ENCODE measurements around the gene EXOC6B. TPM values are rescaled to one million over a fixed set of nuclear protein-coding genes. Genes with fewer than 3 reads are reported as not detected.

EXOC6B gene
- total and polyA plus RNA-seq, 12 donors: 16.3 to 243 (median 144) TPM

DNA sequence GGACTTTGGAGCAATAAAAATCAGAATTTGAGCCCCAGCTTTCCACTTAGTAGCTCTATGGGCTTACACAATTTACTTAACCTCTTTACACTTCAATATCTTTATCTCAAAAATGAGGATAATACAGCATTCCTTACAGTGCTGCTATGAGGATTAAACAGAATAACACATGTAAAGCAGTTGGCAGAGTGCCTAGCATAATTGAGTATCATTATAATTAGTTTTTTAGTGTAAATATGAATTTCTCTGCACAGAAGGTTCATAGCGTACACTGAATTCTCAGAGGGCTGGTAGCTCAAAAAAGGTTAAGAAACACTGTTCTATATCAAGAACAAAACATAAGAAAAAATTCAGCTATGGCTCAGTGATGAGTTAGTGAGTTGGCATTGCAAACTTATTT, 487.8 kb downstream of the EXOC6B start:
- TF ChIP-seq, protein P1, sequence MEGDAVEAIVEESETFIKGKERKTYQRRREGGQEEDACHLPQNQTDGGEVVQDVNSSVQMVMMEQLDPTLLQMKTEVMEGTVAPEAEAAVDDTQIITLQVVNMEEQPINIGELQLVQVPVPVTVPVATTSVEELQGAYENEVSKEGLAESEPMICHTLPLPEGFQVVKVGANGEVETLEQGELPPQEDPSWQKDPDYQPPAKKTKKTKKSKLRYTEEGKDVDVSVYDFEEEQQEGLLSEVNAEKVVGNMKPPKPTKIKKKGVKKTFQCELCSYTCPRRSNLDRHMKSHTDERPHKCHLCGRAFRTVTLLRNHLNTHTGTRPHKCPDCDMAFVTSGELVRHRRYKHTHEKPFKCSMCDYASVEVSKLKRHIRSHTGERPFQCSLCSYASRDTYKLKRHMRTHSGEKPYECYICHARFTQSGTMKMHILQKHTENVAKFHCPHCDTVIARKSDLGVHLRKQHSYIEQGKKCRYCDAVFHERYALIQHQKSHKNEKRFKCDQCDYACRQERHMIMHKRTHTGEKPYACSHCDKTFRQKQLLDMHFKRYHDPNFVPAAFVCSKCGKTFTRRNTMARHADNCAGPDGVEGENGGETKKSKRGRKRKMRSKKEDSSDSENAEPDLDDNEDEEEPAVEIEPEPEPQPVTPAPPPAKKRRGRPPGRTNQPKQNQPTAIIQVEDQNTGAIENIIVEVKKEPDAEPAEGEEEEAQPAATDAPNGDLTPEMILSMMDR (IDR thresholded peaks at IDR 0.05): no peak
- no peaks in the 10 kb centered on the region for H3K9me3 ChIP-seq
- no peaks in the 10 kb centered on the region for H3K27me3 ChIP-seq
- H3K4me3 ChIP-seq: no peak overlapping the region
- DNase-seq (no peak), ATAC-seq (no peak)
- WGBS, 2 donors: 78 to 94% methylated on average over 1 of the region's 1 CpG
- peaks cover 0 to 7% (median 0%) of the 10 kb centered on the region in 9 donors for H3K36me3 ChIP-seq
- H3K27ac ChIP-seq: no peak overlapping the region
- intact Hi-C loops (cut with DNase I): no loop called here
- H3K4me1 ChIP-seq: no peaks in the 10 kb centered on the region

DNA sequence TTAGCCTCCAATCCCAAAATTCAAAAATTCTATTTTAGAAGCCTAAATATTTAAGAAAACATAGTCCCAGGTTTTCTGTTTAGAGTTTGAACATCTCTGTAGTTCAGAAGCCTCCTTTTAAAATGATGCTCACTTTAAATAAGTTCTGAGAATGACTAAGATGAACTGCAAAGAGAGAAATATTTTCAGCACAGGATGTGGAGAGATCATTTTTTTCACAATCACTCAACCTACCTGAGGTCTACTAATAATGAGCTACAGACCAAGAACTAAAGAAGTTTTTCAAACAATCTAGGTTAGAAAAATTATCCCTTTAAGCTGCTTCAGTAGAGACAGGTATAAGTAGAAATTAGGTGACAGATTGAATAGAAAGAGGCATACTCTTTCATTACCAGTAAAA, 493.1 kb downstream of the EXOC6B start:
- no peaks in the 10 kb centered on the region for H3K4me1 ChIP-seq
- H3K9me3 ChIP-seq: no peaks in the 10 kb centered on the region
- no peak overlapping the region for H3K4me3 ChIP-seq
- DNase-seq: no peak
- intact Hi-C loops (cut with DNase I): no loop called here
- ATAC-seq: no peak
- TF ChIP-seq, protein P1 (IDR thresholded peaks at IDR 0.05): no peak
- H3K27ac ChIP-seq: no peak overlapping the region
- peaks cover 0 to 3% (median 0%) of the 10 kb centered on the region in 9 donors for H3K36me3 ChIP-seq
- H3K27me3 ChIP-seq: no peaks in the 10 kb centered on the region

DNA sequence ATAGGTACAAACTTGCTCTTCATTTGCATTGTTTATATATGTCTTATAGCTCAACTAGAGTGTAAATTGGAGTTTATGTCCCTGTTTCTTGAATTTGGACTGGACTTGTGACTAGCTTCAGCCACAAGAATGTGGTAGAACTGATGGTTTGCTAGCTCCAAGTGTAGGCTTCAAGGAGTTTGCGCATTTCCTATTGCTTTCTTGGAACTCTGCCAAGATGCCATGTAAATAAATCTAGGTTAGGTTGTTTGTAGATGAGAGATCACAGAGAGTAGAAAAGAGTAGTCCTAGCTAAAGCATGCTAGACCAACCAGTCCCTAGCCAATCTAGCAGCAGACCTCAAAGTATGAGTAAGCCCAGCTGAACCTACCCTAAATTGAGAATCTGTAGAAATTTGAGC, 495.2 kb downstream of the EXOC6B start:
- ATAC-seq (no peak), DNase-seq (no peak)
- Histone ChIP-seq H3K27me3 (no peaks in the 10 kb centered on the region), H3K9me3 (no peaks in the 10 kb centered on the region), H3K36me3 (peaks cover 0 to 3% (median 0%) of the 10 kb centered on the region in 9 donors), H3K4me1 (peaks cover 0 to 12% (median 0%) of the 10 kb centered on the region in 9 donors), H3K4me3 (no peak overlapping the region), H3K27ac (no peak overlapping the region)
- intact Hi-C loops (cut with DNase I): no loop called here
- TF ChIP-seq, protein P1 (IDR thresholded peaks at IDR 0.05): no peak
- WGBS, 2 donors: 100% methylated on average over 1 of the region's 1 CpG

DNA sequence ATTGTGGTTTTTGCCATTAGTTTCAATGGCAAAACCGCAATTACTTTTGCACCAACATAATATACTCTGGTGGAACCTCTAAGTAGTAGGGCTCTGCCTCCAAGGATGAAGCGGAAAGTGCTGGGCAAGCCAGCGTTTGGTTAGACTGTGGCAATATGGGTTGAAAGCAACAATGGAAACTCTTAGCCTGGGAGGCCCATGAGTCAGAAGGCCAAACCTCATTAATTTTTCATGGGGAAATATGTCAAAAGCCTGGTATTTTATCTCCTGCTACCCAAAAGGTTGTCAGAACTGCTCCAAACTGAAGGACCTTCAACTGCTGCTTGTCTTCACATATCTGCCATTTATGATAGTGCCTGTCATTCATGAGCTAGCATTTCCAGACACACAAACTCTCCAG, 499.1 kb downstream of the EXOC6B start:
- ATAC-seq (no peak), DNase-seq (no peak)
- intact Hi-C loops (cut with DNase I): no loop called here
- WGBS, 2 donors: 90 to 96% methylated on average over 3 of the region's 3 CpGs
- H3K4me3 ChIP-seq: no peak overlapping the region
- no peaks in the 10 kb centered on the region for H3K27me3 ChIP-seq
- peaks cover 0 to 12% (median 0%) of the 10 kb centered on the region in 9 donors for H3K4me1 ChIP-seq
- H3K36me3 ChIP-seq: no peaks in the 10 kb centered on the region
- peaks cover 0 to 5% (median 0%) of the 10 kb centered on the region in 11 donors for H3K9me3 ChIP-seq
- TF ChIP-seq, protein P1 (IDR thresholded peaks at IDR 0.05): no peak
- H3K27ac ChIP-seq: no peak overlapping the region

Data from heart right ventricle (tissue), 16 donors.